Activated CD4-positive, alpha-beta memory T cell treated with anti-CD3 and anti-CD28 coated beads for 36 hours (primary cell): ENCODE measurements around the gene NOS3. TPM values are rescaled to one million over a fixed set of nuclear protein-coding genes. Genes with fewer than 3 reads are reported as not detected.
"Not testable (repeated sequence)": the region's sequence is repeated elsewhere in the genome, so short reads cannot be mapped to it uniquely, and the experiment has no call there.

Experiments used
- CTCF ChIA-PET: fragments of 350-600 bp; sonication (Branson Sonifier 250); formaldehyde crosslinking; loops from one replicate; lab custom pipeline; 2021; ENCODE audit warnings: antibody characterized with exemption, inconsistent platforms; lab: Charles Lee
- POLR2A ChIA-PET: fragments of 350-600 bp; sonication (Branson Sonifier 250); formaldehyde crosslinking; loops from one replicate; lab custom pipeline; 2021; ENCODE audit warnings: antibody characterized with exemption; lab: Charles Lee
- DNase-seq: peaks from one replicate; pipeline ENCODE4 v3.0.0-alpha.2; 2020
- H3K27ac Mint-ChIP-seq: one replicate; pipeline ENCODE4 v1.8.0; 2021; ENCODE audit warnings: mixed read lengths
- H3K27me3 Mint-ChIP-seq: one replicate; pipeline ENCODE4 v1.8.0; 2021; ENCODE audit warnings: mixed read lengths
- H3K36me3 Mint-ChIP-seq: one replicate; pipeline ENCODE4 v1.8.0; 2021; ENCODE audit warnings: mixed read lengths
- H3K4me1 Mint-ChIP-seq: one replicate; pipeline ENCODE4 v1.8.0; 2021; ENCODE audit warnings: low read depth, mixed read lengths
- H3K4me3 Mint-ChIP-seq: one replicate; pipeline ENCODE4 v1.8.0; 2021; ENCODE audit warnings: mild to moderate bottlenecking, mixed read lengths
- H3K9me3 Mint-ChIP-seq: one replicate; pipeline ENCODE4 v1.8.0; 2021; ENCODE audit warnings: mixed read lengths
- intact Hi-C: fragments of 100-400 bp; cut with micrococcal nuclease; formaldehyde crosslinking; loops from one replicate; pipeline ENCODE4 v1.15.1; 2023
- total RNA-seq, 2 experiments: library from RNA; stranded (reverse); gene quantifications; one replicate each; pipeline ENCODE4 v1.2.3, GENCODE V29; 2021

The NOS3 gene
- total RNA-seq, 2 experiments from 2014 or later = 10.4 to 13.2 TPM

GRCh38 chr7:151009327-151010036 lies 18.7 kb downstream of the NOS3 start:
- Mint-ChIP-seq H3K4me3 (no peak overlapping the region), H3K4me1 (peaks cover 62% of the 10 kb centered on the region), H3K36me3 (no peaks in the 10 kb centered on the region), H3K27me3 (no peaks in the 10 kb centered on the region), H3K27ac (no peak overlapping the region), H3K9me3 (no peaks in the 10 kb centered on the region)
- ChIA-PET CTCF (interaction anchor here (0.6 to 6.8 kb wide), 14 partner anchors 9 to 180 kb away, joined by 3 to 78 read pairs (median 4); partner anchors contain the start of gene ABCB8), POLR2A (interaction anchor here (1.5 to 2.4 kb wide), 3 partner anchors 12 to 19 kb away, joined by 3 to 9 read pairs (median 5); partner anchors contain the start of gene ABCB8)
- DNase-seq = no peak
- intact Hi-C loops = loop anchor here (2.0 to 5.0 kb wide), 2 partner anchors 15 to 32 kb away; partner anchors contain the start of gene KCNH2

GRCh38 chr7:151010037-151010306 lies 19.2 kb downstream of the NOS3 start:
- POLR2A ChIA-PET = interaction anchor here (1.5 to 2.4 kb wide), 2 partner anchors 16 to 18 kb away, joined by 3 to 9 read pairs; partner anchors contain the start of gene ABCB8
- no peaks in the 10 kb centered on the region for H3K9me3 Mint-ChIP-seq
- intact Hi-C loops = loop anchor here (5.0 kb wide), 1 partner anchor 33 kb away; the partner anchor contains the start of gene KCNH2
- DNase-seq = no peak
- H3K36me3 Mint-ChIP-seq = no peaks in the 10 kb centered on the region
- H3K27me3 Mint-ChIP-seq = no peaks in the 10 kb centered on the region
- CTCF ChIA-PET = interaction anchor here (0.8 to 6.8 kb wide), 12 partner anchors 8 to 278 kb away, joined by 3 to 78 read pairs (median 5); partner anchors contain the start of gene ABCB8
- H3K4me1 Mint-ChIP-seq = peaks cover 67% of the 10 kb centered on the region
- H3K27ac Mint-ChIP-seq = peak overlapping the region; percentile 89
- peak overlapping the region; percentile 76 for H3K4me3 Mint-ChIP-seq

GRCh38 chr7:151010307-151011096 lies 19.7 kb downstream of the NOS3 start:
- H3K9me3 Mint-ChIP-seq = no peaks in the 10 kb centered on the region

GRCh38 chr7:151011097-151011409 lies 20.2 kb downstream of the NOS3 start:
- Mint-ChIP-seq H3K9me3 (no peaks in the 10 kb centered on the region), H3K36me3 (no peaks in the 10 kb centered on the region), H3K27ac (peak overlapping the region; percentile 89), H3K4me1 (peaks cover 74% of the 10 kb centered on the region), H3K27me3 (no peaks in the 10 kb centered on the region), H3K4me3 (peak overlapping the region; percentile 76)
- ChIA-PET POLR2A (interaction anchor here (1.0 to 2.4 kb wide), 4 partner anchors 13 to 49 kb away, joined by 3 to 9 read pairs (median 4); partner anchors contain the start of genes ABCB8, ATG9B and SLC4A2), CTCF (interaction anchor here (0.9 to 6.8 kb wide), 14 partner anchors 7 to 279 kb away, joined by 3 to 78 read pairs (median 4); no protein-coding TSS in a partner anchor)
- intact Hi-C loops = loop anchor here (5.0 kb wide), 1 partner anchor 34 kb away; the partner anchor contains the start of gene KCNH2
- DNase-seq = no peak

More at GRCh38 chr7:151010307-151011096, 19.7 kb downstream of the NOS3 start:
- intact Hi-C loops = loop anchor here (5.0 kb wide), 1 partner anchor 33 kb away; the partner anchor contains the start of gene KCNH2
- Mint-ChIP-seq H3K27ac (peak overlapping the region; percentile 89), H3K4me1 (peaks cover 72% of the 10 kb centered on the region), H3K36me3 (no peaks in the 10 kb centered on the region), H3K4me3 (peak overlapping the region; percentile 76), H3K27me3 (no peaks in the 10 kb centered on the region)
- POLR2A ChIA-PET = interaction anchor here (1.0 to 2.4 kb wide), 5 partner anchors 13 to 49 kb away, joined by 3 to 9 read pairs (median 4); partner anchors contain the start of genes ABCB8, ATG9B and SLC4A2
- DNase-seq = peak; percentile 72
- CTCF ChIA-PET = interaction anchor here (0.8 to 6.8 kb wide), 17 partner anchors 8 to 278 kb away, joined by 3 to 78 read pairs (median 4); partner anchors contain the start of gene ABCB8

- not testable (repeated sequence) for H3K27me3 Mint-ChIP-seq, DNase-seq, H3K36me3 Mint-ChIP-seq, H3K9me3 Mint-ChIP-seq
- H3K4me3 Mint-ChIP-seq = peak overlapping the region; percentile 46
- H3K4me1 Mint-ChIP-seq = peaks cover 77% of the 10 kb centered on the region
- intact Hi-C loops = loop anchor here (5.0 kb wide), 1 partner anchor 34 kb away; the partner anchor contains the start of gene KCNH2
- ChIA-PET CTCF (interaction anchor here (0.9 to 6.8 kb wide), 11 partner anchors 6 to 113 kb away, joined by 3 to 78 read pairs (median 6); partner anchors contain the start of gene ABCB8), POLR2A (interaction anchor here (1.0 to 2.4 kb wide), 5 partner anchors 12 to 50 kb away, joined by 3 to 9 read pairs (median 5); partner anchors contain the start of genes ABCB8, ATG9B and SLC4A2)
- H3K27ac Mint-ChIP-seq = peak overlapping the region; percentile 77
Observed at GRCh38 chr7:151011616-151012015, 20.8 kb downstream of the NOS3 start.

GRCh38 chr7:151012031-151012692 lies 21.3 kb downstream of the NOS3 start:
- no peaks in the 10 kb centered on the region for H3K36me3 Mint-ChIP-seq
- H3K27ac Mint-ChIP-seq = peak overlapping the region; percentile 77
- CTCF ChIA-PET = interaction anchor here (1.1 to 4.2 kb wide), 5 partner anchors 16 to 114 kb away, joined by 5 to 26 read pairs (median 7); partner anchors contain the start of gene ABCB8
- POLR2A ChIA-PET = interaction anchor here (1.4 to 2.4 kb wide), 3 partner anchors 16 to 47 kb away, joined by 5 to 9 read pairs (median 8); partner anchors contain the start of genes ABCB8 and SLC4A2
- intact Hi-C loops = loop anchor here (5.0 kb wide), 1 partner anchor 35 kb away; the partner anchor contains the start of gene KCNH2
- peak overlapping the region; percentile 46 for H3K4me3 Mint-ChIP-seq
- H3K27me3 Mint-ChIP-seq = no peaks in the 10 kb centered on the region
- peaks cover 78% of the 10 kb centered on the region for H3K4me1 Mint-ChIP-seq
- no peak for DNase-seq
- H3K9me3 Mint-ChIP-seq = no peaks in the 10 kb centered on the region

GRCh38 chr7:151012911-151013347 lies 22.1 kb downstream of the NOS3 start:
- H3K36me3 Mint-ChIP-seq = no peaks in the 10 kb centered on the region
- DNase-seq = no peak
- ChIA-PET POLR2A (interaction anchor here (1.5 kb wide), 1 partner anchor 11 kb away, joined by 4 read pairs; the partner anchor contains the start of gene ATG9B), CTCF (interaction anchor here (1.8 to 4.2 kb wide), 3 partner anchors 15 to 50 kb away, joined by 6 to 26 read pairs (median 9); partner anchors contain the start of gene ABCB8)
- H3K4me1 Mint-ChIP-seq = peaks cover 78% of the 10 kb centered on the region
- H3K27me3 Mint-ChIP-seq = no peaks in the 10 kb centered on the region
- no peaks in the 10 kb centered on the region for H3K9me3 Mint-ChIP-seq
- peak overlapping the region; percentile 36 for H3K27ac Mint-ChIP-seq
- H3K4me3 Mint-ChIP-seq = peak overlapping the region; percentile 30
- intact Hi-C loops = loop anchor here (5.0 kb wide), 1 partner anchor 36 kb away; the partner anchor contains the start of gene KCNH2

- intact Hi-C loops = loop anchor here (5.0 kb wide), 1 partner anchor 36 kb away; the partner anchor contains the start of gene KCNH2
- Mint-ChIP-seq H3K36me3 (no peaks in the 10 kb centered on the region), H3K27me3 (no peaks in the 10 kb centered on the region), H3K9me3 (no peaks in the 10 kb centered on the region), H3K4me3 (no peak overlapping the region), H3K27ac (no peak overlapping the region), H3K4me1 (peaks cover 78% of the 10 kb centered on the region)
- DNase-seq = no peak
- POLR2A ChIA-PET = interaction anchor here (1.5 kb wide), 1 partner anchor 11 kb away, joined by 4 read pairs; the partner anchor contains the start of gene ATG9B
- CTCF ChIA-PET = interaction anchor here (1.0 to 4.2 kb wide), 4 partner anchors 22 to 115 kb away, joined by 3 to 26 read pairs (median 6); no protein-coding TSS in a partner anchor
Observed at GRCh38 chr7:151013356-151013732, 22.5 kb downstream of the NOS3 start.

GRCh38 chr7:151013733-151014497 lies 23.1 kb downstream of the NOS3 start:
- peaks cover 3% of the 10 kb centered on the region for H3K27me3 Mint-ChIP-seq

More at GRCh38 chr7:151013733-151014497, 23.1 kb downstream of the NOS3 start:
- Mint-ChIP-seq H3K4me3 (peak overlapping the region; percentile 83), H3K4me1 (peaks cover 76% of the 10 kb centered on the region), H3K36me3 (no peaks in the 10 kb centered on the region), H3K9me3 (no peaks in the 10 kb centered on the region), H3K27ac (peak overlapping the region; percentile 93)
- POLR2A ChIA-PET = interaction anchor here (0.6 to 1.5 kb wide), 3 partner anchors 10 to 46 kb away, joined by 3 to 4 read pairs (median 3); partner anchors contain the start of gene ATG9B
- CTCF ChIA-PET = interaction anchor here (1.0 to 4.2 kb wide), 6 partner anchors 14 to 116 kb away, joined by 3 to 26 read pairs (median 8); partner anchors contain the start of gene ABCB8
- DNase-seq = peak; percentile 94
- intact Hi-C loops = loop anchor here (2.0 to 5.0 kb wide), 2 partner anchors 37 to 213 kb away; partner anchors contain the start of genes ABCF2 and KCNH2
